NAMALWA (cell line): ENCODE results near the gene THSD7B.
"Not testable (repeated sequence)": the region's sequence is repeated elsewhere in the genome, so short reads cannot be mapped to it uniquely, and the experiment has no call there.

Experiments
- DNase-seq: peaks from one replicate; pipeline ENCODE4 v3.0.0-alpha.2; 2015; ENCODE audit warnings: low spot score

THSD7B gene

DNA sequence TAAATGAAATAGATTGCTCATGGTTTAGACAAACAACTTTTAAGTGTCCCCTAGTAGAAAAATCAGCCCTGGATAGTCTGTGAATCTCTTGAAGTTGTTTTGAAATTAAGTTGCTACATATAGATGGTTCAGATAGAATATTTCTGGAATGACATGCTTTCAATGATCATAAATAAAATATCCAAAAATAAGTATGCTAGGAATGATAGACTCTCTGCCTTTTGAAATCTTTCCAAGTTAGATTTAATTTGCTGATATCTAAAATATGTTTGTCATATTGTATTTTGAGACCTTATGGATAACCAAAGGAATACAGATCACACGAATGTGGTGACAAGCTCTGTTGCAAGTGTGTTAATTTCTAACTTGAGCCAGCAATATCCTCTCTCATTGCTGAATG, 488.7 kb downstream of the THSD7B start:
- no peak for DNase-seq

DNA sequence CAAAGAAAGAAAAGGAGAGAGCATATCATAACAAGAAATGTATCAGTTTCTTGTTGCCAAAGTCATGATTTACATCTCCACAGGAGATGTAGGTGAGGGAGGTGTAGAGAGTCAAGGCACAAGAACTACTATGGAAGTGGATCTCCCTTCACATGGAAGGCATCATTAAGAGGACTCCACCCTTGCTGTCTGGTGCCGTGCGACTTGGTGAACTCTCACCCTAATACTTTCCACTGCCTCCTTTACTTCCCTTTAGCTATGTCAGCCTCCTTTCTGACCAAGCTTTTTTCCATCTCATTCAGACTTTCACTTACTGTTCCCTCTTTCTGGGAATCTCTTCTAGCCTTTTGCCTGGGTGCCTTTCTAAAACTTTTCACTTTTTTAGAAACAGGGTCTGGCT, 490.0 kb downstream of the THSD7B start:
- DNase-seq = no peak

DNA sequence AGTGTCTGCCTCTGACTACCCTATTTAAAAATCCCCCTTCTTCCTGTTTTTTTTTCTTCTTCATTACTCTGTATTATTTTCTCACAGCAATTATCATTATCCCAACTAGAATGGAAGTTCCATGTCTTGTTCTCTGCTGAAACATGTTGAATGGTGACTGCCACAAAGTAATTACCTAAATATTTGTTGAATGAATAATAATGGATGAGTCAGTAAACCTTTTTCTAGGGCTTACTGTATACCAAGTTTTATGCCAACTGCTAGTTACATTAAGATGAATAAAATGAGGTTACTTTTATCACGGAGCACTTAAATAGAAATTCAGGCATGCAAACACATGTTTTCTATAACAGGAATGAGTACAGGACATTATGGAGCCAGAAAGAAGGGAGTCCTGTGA, 490.6 kb downstream of the THSD7B start:
- no peak for DNase-seq

- no peak for DNase-seq
These were observed 496.7 kb downstream of the THSD7B start for GRCh38 chr2:137261881-137262585.

DNA sequence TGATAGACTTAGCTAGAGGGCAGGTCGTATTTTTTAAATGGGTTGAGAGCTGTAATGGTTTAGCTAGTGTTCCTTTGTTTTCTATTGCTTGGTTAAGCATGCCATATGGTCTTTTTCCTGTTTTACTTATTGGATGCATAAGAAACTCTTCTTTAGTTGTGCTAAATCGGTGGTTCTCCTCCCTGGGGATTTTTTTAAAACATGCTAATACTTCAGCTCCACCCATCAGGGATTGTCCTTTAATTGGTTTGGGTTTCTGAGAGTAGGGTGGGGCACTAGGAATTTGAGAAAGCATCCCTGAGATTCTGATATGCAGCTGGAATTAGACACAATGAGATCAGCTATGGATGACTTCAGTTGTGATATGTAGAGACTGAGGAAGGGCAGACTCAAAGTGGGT, 497.2 kb downstream of the THSD7B start:
- no peak for DNase-seq

DNA sequence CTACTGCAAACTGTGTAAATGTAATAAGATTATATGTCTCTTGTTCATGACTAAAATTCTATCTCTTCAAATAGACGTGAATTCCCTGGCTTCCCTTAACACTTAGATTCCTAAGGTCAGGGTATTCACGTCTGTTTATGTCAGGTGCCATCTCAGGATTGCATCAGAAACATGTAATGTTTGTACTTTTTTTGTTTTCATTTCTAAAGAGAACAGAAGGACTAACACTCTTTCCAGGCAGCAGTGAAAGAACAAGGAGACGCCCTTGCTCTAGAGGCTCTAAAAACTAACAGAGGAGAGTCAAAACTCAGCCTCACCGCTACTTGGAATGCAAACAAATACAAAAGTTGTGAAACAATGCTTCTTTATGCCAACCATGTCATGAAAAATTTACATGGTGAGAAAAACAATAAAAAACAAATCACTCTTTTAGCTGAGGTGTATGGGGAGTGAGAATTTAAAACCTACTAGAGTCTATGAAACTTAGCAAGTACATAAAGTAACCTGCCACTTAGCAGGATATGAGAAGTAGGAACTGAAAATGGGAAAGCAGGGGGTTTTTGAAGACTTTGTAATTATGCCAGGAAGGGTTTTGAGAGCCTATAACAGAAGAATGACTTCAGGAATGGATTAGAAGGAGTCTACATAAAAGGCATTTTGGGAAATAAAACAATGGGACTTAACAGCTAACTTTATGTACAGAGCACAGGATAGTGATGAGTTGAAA, 522.7 kb downstream of the THSD7B start:
- no peak for DNase-seq

GRCh38 chr2:137291836-137292570, 526.7 kb downstream of the THSD7B start:
- DNase-seq = no peak

DNA sequence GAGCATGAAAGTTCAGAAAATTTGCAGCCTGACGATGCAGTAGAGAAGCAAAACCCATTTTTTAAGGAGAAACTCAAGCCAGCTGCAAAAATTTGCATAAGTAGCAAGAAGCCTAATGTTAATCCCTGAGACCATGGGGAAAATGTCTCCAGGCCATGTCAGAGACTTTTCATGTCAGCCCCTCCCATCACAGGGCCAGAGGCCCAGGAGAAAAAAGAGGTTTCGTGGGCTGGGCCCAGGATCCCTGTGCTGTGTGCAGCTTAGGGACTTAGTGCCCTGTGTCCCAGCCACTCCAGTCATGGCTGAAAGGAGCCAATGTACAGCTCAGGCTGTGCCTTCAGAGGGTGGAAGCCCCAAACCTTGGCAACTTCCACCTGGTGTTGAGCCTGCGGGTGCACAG, 533.0 kb downstream of the THSD7B start:
- no peak for DNase-seq

DNA sequence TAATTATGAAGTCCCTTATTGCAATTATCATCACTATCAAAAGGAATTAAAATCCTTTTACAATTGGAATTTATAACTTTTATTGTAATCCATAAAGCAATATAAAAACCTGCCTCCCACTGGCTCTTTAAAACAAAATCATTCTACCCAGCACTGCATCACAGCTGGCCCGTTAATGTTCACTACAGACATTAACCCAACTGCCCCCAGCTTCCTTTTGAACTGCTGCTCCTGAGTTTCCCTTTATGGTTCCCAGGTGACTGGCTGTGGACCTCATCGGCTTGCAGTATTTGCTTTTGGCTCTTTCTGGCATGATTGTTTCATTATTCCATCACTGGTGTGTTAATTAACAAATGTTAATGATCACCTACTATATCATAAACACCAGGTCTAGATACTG, 535.6 kb downstream of the THSD7B start:
- DNase-seq = no peak

DNA sequence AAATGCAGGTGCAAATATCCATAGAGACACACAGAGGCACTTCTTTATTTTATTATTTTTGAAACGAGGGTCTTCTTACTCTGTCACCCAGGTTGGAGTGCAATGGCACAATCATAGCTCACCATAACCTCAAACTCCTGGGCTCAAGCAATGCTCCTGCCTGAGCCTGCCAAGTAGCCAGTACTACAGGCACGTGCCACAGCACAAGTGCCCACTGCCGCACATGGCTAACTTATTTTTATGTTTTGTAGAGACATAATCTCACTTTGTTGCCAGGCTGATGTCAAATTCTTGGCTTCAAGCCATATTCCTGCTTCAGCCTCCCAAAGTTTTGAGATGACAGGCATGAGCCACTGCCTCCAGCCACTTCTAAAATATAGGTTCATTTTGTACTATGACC, 537.6 kb downstream of the THSD7B start:
- no peak for DNase-seq

GRCh38 chr2:137316075-137316474, 550.7 kb downstream of the THSD7B start:
- no peak for DNase-seq

DNA sequence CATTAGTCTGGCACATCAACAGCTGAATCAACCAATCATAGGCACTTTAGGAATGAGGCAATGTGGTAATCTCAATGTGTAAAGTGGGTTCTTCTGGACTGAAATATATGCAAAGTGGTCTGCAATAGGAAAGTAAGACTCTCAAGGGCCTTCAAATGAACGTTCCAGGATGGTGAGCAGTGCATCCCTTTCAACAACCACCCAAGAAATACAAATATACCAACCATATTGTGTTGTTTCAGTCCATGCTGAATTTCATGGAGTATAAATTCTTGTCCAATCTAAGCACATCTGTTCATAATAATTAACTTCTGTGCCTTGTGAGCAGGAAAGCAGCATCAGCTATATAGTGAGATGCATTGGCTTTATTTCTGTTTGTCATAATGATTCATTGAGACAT, 556.2 kb downstream of the THSD7B start:
- DNase-seq = no peak

DNA sequence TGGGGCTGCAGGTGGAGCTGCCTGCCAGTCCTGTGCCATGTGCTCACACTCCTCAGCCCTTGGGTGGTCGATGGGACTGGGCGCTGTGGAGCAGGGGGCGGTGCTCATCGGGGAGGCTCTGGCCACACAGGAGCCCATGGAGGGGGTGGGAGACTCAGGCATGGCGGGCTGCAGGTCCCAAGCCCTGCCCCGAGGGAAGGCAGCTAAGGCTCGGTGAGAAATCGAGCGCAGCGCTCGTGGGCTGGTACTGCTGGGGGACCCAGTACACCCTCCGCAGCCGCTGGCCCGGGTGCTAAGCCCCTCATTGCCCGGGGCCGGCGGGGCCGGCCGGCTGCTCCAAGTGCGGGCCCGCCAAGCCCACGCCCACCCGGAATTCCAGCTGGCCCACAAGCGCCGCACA, 566.2 kb downstream of the THSD7B start:
- not testable (repeated sequence) for DNase-seq

GRCh38 chr2:137333386-137334165, 568.2 kb downstream of the THSD7B start:
- no peak for DNase-seq

DNA sequence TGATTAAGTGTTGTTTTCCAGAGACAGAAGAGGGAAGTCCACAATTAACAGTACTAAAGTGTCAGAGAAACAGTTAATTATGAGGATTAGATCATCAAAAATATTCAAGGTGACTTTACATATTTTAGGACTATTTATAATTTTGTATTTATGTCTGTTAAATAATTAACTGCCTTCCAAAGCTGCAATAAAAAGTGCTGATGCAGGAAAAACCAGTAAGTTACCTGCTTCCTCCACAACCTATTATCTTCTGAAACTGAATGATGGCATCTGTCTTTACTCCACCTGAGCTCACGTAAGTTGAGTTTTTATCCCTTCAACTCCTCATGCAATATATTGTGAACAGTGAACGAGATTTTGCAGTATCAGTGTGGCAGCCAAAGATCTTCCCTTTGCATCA, 570.7 kb downstream of the THSD7B start:
- DNase-seq = no peak

- DNase-seq = no peak
These were observed 573.7 kb downstream of the THSD7B start for GRCh38 chr2:137339051-137339450.

GRCh38 chr2:137345994-137346393, 580.6 kb downstream of the THSD7B start:
- DNase-seq = no peak

DNA sequence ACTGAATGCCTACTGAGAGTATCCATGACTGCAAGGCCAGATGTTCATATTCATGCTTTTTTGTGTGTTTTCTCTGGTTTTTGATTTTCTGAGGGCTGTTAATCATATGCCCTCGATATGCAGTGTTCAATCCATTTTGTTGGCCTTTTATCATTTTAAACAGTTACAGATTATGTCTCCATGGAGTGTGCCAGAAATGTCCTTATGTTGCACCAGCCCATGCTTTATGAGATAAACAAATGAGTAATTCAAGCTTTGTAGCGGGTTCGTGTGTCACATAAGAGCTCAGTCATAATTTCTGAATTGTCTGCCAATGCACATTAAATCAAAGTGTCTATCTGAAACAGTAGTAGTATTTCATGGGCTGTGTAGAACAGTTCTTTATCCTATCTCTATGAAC, 583.0 kb downstream of the THSD7B start:
- no peak for DNase-seq

- DNase-seq = no peak
These were observed 592.3 kb downstream of the THSD7B start for GRCh38 chr2:137357634-137358033.

DNA sequence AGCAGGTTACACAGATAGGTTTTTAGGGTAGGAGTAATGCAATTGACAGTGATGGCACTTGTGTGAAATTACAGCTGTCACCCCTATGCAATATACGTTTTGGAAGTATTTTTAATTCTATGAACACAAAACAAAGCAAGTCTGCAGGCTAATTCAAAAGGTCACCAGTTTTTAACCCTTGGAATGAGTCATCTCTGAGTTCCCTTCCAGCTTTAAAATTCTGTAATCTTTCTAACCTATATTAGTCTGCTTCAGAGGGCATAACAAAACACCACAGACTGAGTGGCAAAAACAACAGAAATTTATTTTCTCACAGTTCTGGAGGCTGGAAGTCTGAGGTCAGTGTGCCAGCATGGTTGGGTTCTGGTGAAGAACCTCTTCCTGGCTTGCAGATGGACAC, 602.0 kb downstream of the THSD7B start:
- no peak for DNase-seq

- DNase-seq = no peak
These were observed 603.8 kb downstream of the THSD7B start for GRCh38 chr2:137369106-137369505.

DNA sequence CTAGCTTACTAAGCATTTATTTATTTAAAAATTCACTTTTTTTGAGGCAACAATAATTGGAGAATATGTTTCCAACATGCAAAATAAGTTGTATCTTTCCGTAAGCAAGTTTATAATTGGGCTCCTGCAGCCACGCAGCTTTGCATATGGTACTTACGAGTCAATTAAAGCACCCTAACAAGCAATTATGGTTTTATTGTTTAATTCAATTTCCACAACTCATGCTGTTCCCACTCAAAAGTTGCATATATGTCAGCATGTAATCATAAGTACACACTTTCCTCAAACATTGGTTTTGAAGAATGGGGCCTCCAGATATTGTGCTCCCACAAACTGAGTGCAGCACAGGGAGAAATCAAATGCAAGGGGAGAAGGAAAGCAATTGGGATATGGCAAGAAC, 613.8 kb downstream of the THSD7B start:
- no peak for DNase-seq
